ENCODE measurements around the gene ALK. TPM values are rescaled to one million over a fixed set of nuclear protein-coding genes. Genes with fewer than 3 reads are reported as not detected.

Gene ALK
- polyA plus RNA-seq, 1 of the 3 experiments (the other 2 are of a cell fraction), result 0.30 TPM

GRCh38 chr2:29479401-29479800, 442.0 kb downstream of the ALK start:
- Histone ChIP-seq H3K79me2 (ENCODE audit: insufficient read depth) (no peaks in the 10 kb centered on the region), H3K27me3 (ENCODE audit: insufficient read depth) (no peaks in the 10 kb centered on the region), H3K4me3 (ENCODE audit: low read depth in 2 of 2, low read length in 1 of 2) (no peak overlapping the region), H3K9me3 (no peaks in the 10 kb centered on the region), H3K9ac (no peak overlapping the region), H3K4me2 (no peak overlapping the region), H2AFZ (ENCODE audit: low read depth) (no peak overlapping the region), H3K27ac (ENCODE audit: low read depth in 2 of 2, low read length in 1 of 2) (peak overlapping the region in 1 of 2 experiments; percentile 100; a peak in 2 of 4 replicates), H3K36me3 (replicated peaks in 1 of 2; ENCODE audit: control insufficient read depth in 1 of 2, insufficient read depth in 2 of 2, low read length in 1 of 2) (no peaks in the 10 kb centered on the region), H3K9me2 (no peaks in the 10 kb centered on the region), H3K4me1 (ENCODE audit: control insufficient read depth in 1 of 2, insufficient read depth in 2 of 2, low read depth in 1 of 2, low read length in 1 of 2) (peaks cover 0 to 65% of the 10 kb centered on the region in 2 experiments; a peak in 2 of 4 replicates), H4K20me1 (ENCODE audit: insufficient read depth) (no peaks in the 10 kb centered on the region), H3F3A (replicated peaks; ENCODE audit: insufficient read depth) (no peaks in the 10 kb centered on the region)
- ChIA-PET CTCF (interaction anchor here (0.8 to 1.9 kb wide), 10 partner anchors 12 to 547 kb away, joined by 3 to 6 read pairs (median 4); no protein-coding TSS in a partner anchor), POLR2A (interaction anchor here (1.4 kb wide), 1 partner anchor 37 kb away, joined by 4 read pairs; no protein-coding TSS in a partner anchor)
- 49% methylated on average over 2 of the region's 2 CpGs for WGBS (ENCODE audit: low lambda C conversion rate)
- DNase-seq, result no peak
- TF ChIP-seq CTCF (IDR thresholded peaks at IDR 0.05) (no peak), IRF3 (IDR thresholded peaks at IDR 0.05; ENCODE audit: low read depth, low read length) (no peak), EP300 (IDR thresholded peaks at IDR 0.05; ENCODE audit: borderline replicate concordance in 1 of 2, low read depth in 1 of 2, low read length in 1 of 2) (no peak)

- no peak overlapping the region for H3K4me2 ChIP-seq
- ChIA-PET CTCF (interaction anchor here (1.0 to 1.5 kb wide), 6 partner anchors 16 to 548 kb away, joined by 3 to 6 read pairs (median 4); no protein-coding TSS in a partner anchor), POLR2A (interaction anchor here (0.8 to 1.4 kb wide), 2 partner anchors 38 to 212 kb away, joined by 3 to 4 read pairs; no protein-coding TSS in a partner anchor)
- H3F3A ChIP-seq (replicated peaks; ENCODE audit: insufficient read depth), result no peaks in the 10 kb centered on the region
- H3K27me3 ChIP-seq (ENCODE audit: insufficient read depth), result no peaks in the 10 kb centered on the region
- H3K4me3 ChIP-seq (ENCODE audit: low read depth in 2 of 2, low read length in 1 of 2), result no peak overlapping the region
- H3K4me1 ChIP-seq (ENCODE audit: control insufficient read depth in 1 of 2, insufficient read depth in 2 of 2, low read depth in 1 of 2, low read length in 1 of 2), result peaks cover 0 to 65% of the 10 kb centered on the region in 2 experiments; a peak in 2 of 4 replicates
- no peak for TF ChIP-seq NFIC (IDR thresholded peaks at IDR 0.05; ENCODE audit: borderline replicate concordance)
- peak overlapping the region in 1 of 2 experiments; percentile 100; a peak in 1 of 4 replicates for H3K27ac ChIP-seq (ENCODE audit: low read depth in 2 of 2, low read length in 1 of 2)
- H3K9me2 ChIP-seq, result no peaks in the 10 kb centered on the region
- no peak overlapping the region for H3K9ac ChIP-seq
- no peaks in the 10 kb centered on the region for H3K36me3 ChIP-seq (replicated peaks in 1 of 2; ENCODE audit: control insufficient read depth in 1 of 2, insufficient read depth in 2 of 2, low read length in 1 of 2)
- 55% methylated on average over 4 of the region's 4 CpGs for WGBS (ENCODE audit: low lambda C conversion rate)
- no peaks in the 10 kb centered on the region for H4K20me1 ChIP-seq (ENCODE audit: insufficient read depth)
- H3K79me2 ChIP-seq (ENCODE audit: insufficient read depth), result no peaks in the 10 kb centered on the region
- DNase-seq, result no peak
- no peaks in the 10 kb centered on the region for H3K9me3 ChIP-seq
- no peak overlapping the region for H2AFZ ChIP-seq (ENCODE audit: low read depth)
Measured at GRCh38 chr2:29478641-29479040, 442.7 kb downstream of the ALK start.

- H4K20me1 ChIP-seq (ENCODE audit: insufficient read depth), result no peaks in the 10 kb centered on the region
- no peak overlapping the region for H3K4me3 ChIP-seq (ENCODE audit: low read depth in 2 of 2, low read length in 1 of 2)
- H3K27ac ChIP-seq (ENCODE audit: low read depth in 2 of 2, low read length in 1 of 2), result peak overlapping the region in 1 of 2 experiments; percentile 6; a peak in 1 of 4 replicates
- H3K9me2 ChIP-seq, result no peaks in the 10 kb centered on the region
- H3K36me3 ChIP-seq (replicated peaks in 1 of 2; ENCODE audit: control insufficient read depth in 1 of 2, insufficient read depth in 2 of 2, low read length in 1 of 2), result no peaks in the 10 kb centered on the region
- H3K27me3 ChIP-seq (ENCODE audit: insufficient read depth), result no peaks in the 10 kb centered on the region
- H2AFZ ChIP-seq (ENCODE audit: low read depth), result no peak overlapping the region
- H3K79me2 ChIP-seq (ENCODE audit: insufficient read depth), result no peaks in the 10 kb centered on the region
- peaks cover 0 to 56% of the 10 kb centered on the region in 2 experiments; a peak in 2 of 4 replicates for H3K4me1 ChIP-seq (ENCODE audit: control insufficient read depth in 1 of 2, insufficient read depth in 2 of 2, low read depth in 1 of 2, low read length in 1 of 2)
- no peak overlapping the region for H3K9ac ChIP-seq
- TF ChIP-seq REST (IDR thresholded peaks at IDR 0.05; ENCODE audit: low read depth, low read length), result no peak
- no peak for TF ChIP-seq RXRA (IDR thresholded peaks at IDR 0.05; ENCODE audit: borderline replicate concordance, low read depth)
- TF ChIP-seq MAX (IDR thresholded peaks at IDR 0.05; ENCODE audit: low read depth), result no peak
- no peak for TF ChIP-seq YY1 (IDR thresholded peaks at IDR 0.05; ENCODE audit: low read depth)
- no peak for TF ChIP-seq CHD2 (IDR thresholded peaks at IDR 0.05; ENCODE audit: low read length, partially characterized antibody)
- no peaks in the 10 kb centered on the region for H3K9me3 ChIP-seq
- ChIA-PET CTCF (interaction anchor here (0.6 to 1.5 kb wide), 3 partner anchors 10 to 56 kb away, joined by 3 to 4 read pairs (median 3); no protein-coding TSS in a partner anchor), POLR2A (no interaction called here)
- H3K4me2 ChIP-seq, result no peak overlapping the region
- no peak for DNase-seq
- no peaks in the 10 kb centered on the region for H3F3A ChIP-seq (replicated peaks; ENCODE audit: insufficient read depth)
Measured at GRCh38 chr2:29477186-29477585, 444.2 kb downstream of the ALK start.
